K562 (cell line): ENCODE results near the gene RACK1. TPM values are rescaled to one million over a fixed set of nuclear protein-coding genes. Genes with fewer than 3 reads are reported as not detected.

ENCODE experiments used
- CREB1 ChIP-seq, 2 experiments: sonication (generic) in 1 of 2; formaldehyde crosslinking in 1 of 2; IDR thresholded peaks; 2 replicates each; pipeline versions ENCODE4 v1.6.1 to v1.8.0; 2012 to 2022; ENCODE audit warnings: inconsistent platforms in 1 of 2, mild to moderate bottlenecking in 1 of 2, missing genetic modification reagents in 1 of 2, moderate library complexity in 1 of 2
- EP300 ChIP-seq: IDR thresholded peaks from 2 replicates; pipeline ENCODE4 v1.6.1; 2012; ENCODE audit warnings: low read length, improper control_type of control experiment
- FOXK1 ChIP-seq: sonication (generic); formaldehyde crosslinking; IDR thresholded peaks from 2 replicates; pipeline ENCODE4 v1.8.0; 2022; ENCODE audit warnings: missing genetic modification reagents, mild to moderate bottlenecking, borderline replicate concordance
- GTF3C2 ChIP-seq: IDR thresholded peaks from 3 replicates; pipeline ENCODE4 v1.6.1; 2011; ENCODE audit warnings: borderline replicate concordance, mild to moderate bottlenecking, moderate library complexity; ENCODE audit not compliant: insufficient read length; ENCODE audit errors: extremely low read depth
- MBD1 ChIP-seq: fragments of 250-450 bp; sonication (Bioruptor Pico); IDR thresholded peaks from 2 replicates; pipeline ENCODE4 v1.8.0; 2022; ENCODE audit warnings: inconsistent platforms
- PURB ChIP-seq: sonication (generic); formaldehyde crosslinking; IDR thresholded peaks from 2 replicates; pipeline ENCODE4 v1.9.0; 2021; ENCODE audit warnings: low read depth, mild to moderate bottlenecking, missing genetic modification reagents
- RBFOX2 ChIP-seq: fragments of 200-400 bp; formaldehyde crosslinking; IDR thresholded peaks from 2 replicates; pipeline ENCODE4 v1.6.1; 2017; ENCODE audit warnings: low read depth, mild to moderate bottlenecking, low read length, moderate library complexity
- RBM17 ChIP-seq: fragments of 200-400 bp; formaldehyde crosslinking; IDR thresholded peaks from 2 replicates; pipeline ENCODE4 v1.6.1; 2017; ENCODE audit warnings: low read depth, mild to moderate bottlenecking, low read length, borderline replicate concordance
- RBM22 ChIP-seq: fragments of 200-400 bp; formaldehyde crosslinking; IDR thresholded peaks from 2 replicates; pipeline ENCODE4 v1.6.1; 2018; ENCODE audit warnings: low read length, low read depth; ENCODE audit not compliant: poor library complexity, severe bottlenecking
- RNF2 ChIP-seq: sonication (generic); IDR thresholded peaks from 2 replicates; pipeline ENCODE4 v1.6.1; 2016
- SMARCE1 ChIP-seq: fragments of 450-650 bp; IDR thresholded peaks from 2 replicates; pipeline ENCODE4 v1.7.1; 2016; ENCODE audit warnings: mild to moderate bottlenecking
- TSHZ1 ChIP-seq: fragments of 250-450 bp; sonication (Bioruptor Pico); IDR thresholded peaks from 2 replicates; pipeline ENCODE4 v1.4.0; 2020; ENCODE audit warnings: mild to moderate bottlenecking, moderate library complexity
- XRCC5 ChIP-seq: fragments of 200-400 bp; formaldehyde crosslinking; IDR thresholded peaks from 2 replicates; pipeline ENCODE4 v1.6.1; 2017; ENCODE audit warnings: low read depth, mild to moderate bottlenecking, low read length
- ZNF695 ChIP-seq: fragments of 450-650 bp; formaldehyde crosslinking; IDR thresholded peaks from 2 replicates; pipeline ENCODE4 v1.4.0; 2020; ENCODE audit warnings: mild to moderate bottlenecking, moderate library complexity
- ZSCAN29 ChIP-seq: fragments of 450-650 bp; IDR thresholded peaks from 2 replicates; pipeline ENCODE4 v1.6.1; 2017
- polyA plus RNA-seq, 8 experiments: library from polyadenylated mRNA; depleted of rRNA in 4 of 8; stranded (reverse) in 5 of 8; unstranded in 3 of 8; fragments of >200 nt; fragmentation: Nextera tagmentation in 2 of 8; fragmentation: Illumina TruSeq in 1 of 8; extraction: Ambion mirVana in 2 of 8; extraction: Trizol in 1 of 8; gene quantifications; 2 replicates each; pipeline versions ENCODE4 v1.2.1 to v1.2.3, GENCODE V29; 2011 to 2014; ENCODE audit warnings: inconsistent platforms in 1 of 8, missing spikeins in 1 of 8
- total RNA-seq, 7 experiments: library from RNA; depleted of rRNA in 6 of 7; stranded (reverse); fragments of >200 nt in 6 of 7; fragmentation: Illumina TruSeq in 2 of 7; extraction: Trizol in 2 of 7; gene quantifications; 2 replicates each; pipeline versions ENCODE4 v1.2.1 to v1.2.3, GENCODE V29; 2011 to 2021; ENCODE audit warnings: low replicate concordance in 1 of 7

The RACK1 gene
- total and polyA plus RNA-seq, 9 of the 15 experiments (the other 6 are each of a cell fraction or from before 2014, with no cell fraction given): 2,303 to 5,311 (median 3,833) TPM

GRCh38 chr5:181187500-181188213 is 56.0 kb downstream of the RACK1 start (continued):
- peak; percentile 82 for TF ChIP-seq GTF3C2
- TF ChIP-seq FOXK1: 0 out of 2 replicates have a peak, but pooled peaks have one; percentile 68
- TF ChIP-seq SMARCE1: peak; percentile 38; the same call in 1 of the 2 replicates
- TF ChIP-seq ZNF695 (CRISPR knock-in tag): no peak
- TF ChIP-seq PURB (CRISPR knock-in tag): no peak
- peak; percentile 91 for TF ChIP-seq RBM22
- TF ChIP-seq TSHZ1: no peak
- TF ChIP-seq CREB1 (IDR thresholded peaks at IDR 0.05): peak; percentile 43; the same call in 1 of the 2 replicates
- no peak for TF ChIP-seq CREB1 (CRISPR knock-in tag; IDR thresholded peaks at IDR 0.05)
- peak; percentile 68; the same call in 1 of the 2 replicates for TF ChIP-seq EP300
- TF ChIP-seq XRCC5: no peak
- TF ChIP-seq RBM17: no peak
- peak; percentile 70; the same call in 1 of the 2 replicates for TF ChIP-seq RNF2
- TF ChIP-seq ZSCAN29: 0 out of 2 replicates have a peak, but pooled peaks have one; percentile 20
- TF ChIP-seq RBFOX2: peak; percentile 65
- TF ChIP-seq MBD1: no peak
